Body of pancreas (tissue), 4 donors: ENCODE data around the gene PPP1R15A.

Source experiments
- POLR2A ChIP-seq, 3 donors: fragments of 450-650 bp; IDR thresholded peaks; one replicate each; pipeline ENCODE4 v1.6.1; 2016; ENCODE audit warnings: antibody characterized with exemption in 3 of 3, mild to moderate bottlenecking in 2 of 3
- TF ChIP-seq, protein P1 (sequence below), 7 experiments: fragments of 450-650 bp in 4 of 7; fragments of 200-600 bp in 3 of 7; sonication (generic) in 3 of 7; IDR thresholded peaks; one replicate each; pipeline ENCODE4 v1.5.1; 2016 to 2019; ENCODE audit warnings: antibody characterized with exemption in 7 of 7

GRCh38 chr19:48913114-48913889 is 41.1 kb downstream of the PPP1R15A start:
- TF ChIP-seq, protein P1, sequence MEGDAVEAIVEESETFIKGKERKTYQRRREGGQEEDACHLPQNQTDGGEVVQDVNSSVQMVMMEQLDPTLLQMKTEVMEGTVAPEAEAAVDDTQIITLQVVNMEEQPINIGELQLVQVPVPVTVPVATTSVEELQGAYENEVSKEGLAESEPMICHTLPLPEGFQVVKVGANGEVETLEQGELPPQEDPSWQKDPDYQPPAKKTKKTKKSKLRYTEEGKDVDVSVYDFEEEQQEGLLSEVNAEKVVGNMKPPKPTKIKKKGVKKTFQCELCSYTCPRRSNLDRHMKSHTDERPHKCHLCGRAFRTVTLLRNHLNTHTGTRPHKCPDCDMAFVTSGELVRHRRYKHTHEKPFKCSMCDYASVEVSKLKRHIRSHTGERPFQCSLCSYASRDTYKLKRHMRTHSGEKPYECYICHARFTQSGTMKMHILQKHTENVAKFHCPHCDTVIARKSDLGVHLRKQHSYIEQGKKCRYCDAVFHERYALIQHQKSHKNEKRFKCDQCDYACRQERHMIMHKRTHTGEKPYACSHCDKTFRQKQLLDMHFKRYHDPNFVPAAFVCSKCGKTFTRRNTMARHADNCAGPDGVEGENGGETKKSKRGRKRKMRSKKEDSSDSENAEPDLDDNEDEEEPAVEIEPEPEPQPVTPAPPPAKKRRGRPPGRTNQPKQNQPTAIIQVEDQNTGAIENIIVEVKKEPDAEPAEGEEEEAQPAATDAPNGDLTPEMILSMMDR (IDR thresholded peaks at IDR 0.05), result no peak
- TF ChIP-seq POLR2A (IDR thresholded peaks at IDR 0.05), result no peak
